Left kidney (tissue), 2 donors: ENCODE data around the gene PDE1A. TPM values are rescaled to one million over a fixed set of nuclear protein-coding genes. Genes with fewer than 3 reads are reported as not detected.

Experiments
- DNase-seq: peaks from one replicate; pipeline ENCODE4 v3.0.0-alpha.2; 2013
- polyA plus RNA-seq: library from polyadenylated mRNA; unstranded; fragments of 120-200 nt; gene quantifications from one replicate; pipeline ENCODE4 v1.2.1, GENCODE V29; 2013; ENCODE audit not compliant: insufficient read length

Gene PDE1A
- polyA plus RNA-seq, 1 donor: 24.0 TPM

DNA sequence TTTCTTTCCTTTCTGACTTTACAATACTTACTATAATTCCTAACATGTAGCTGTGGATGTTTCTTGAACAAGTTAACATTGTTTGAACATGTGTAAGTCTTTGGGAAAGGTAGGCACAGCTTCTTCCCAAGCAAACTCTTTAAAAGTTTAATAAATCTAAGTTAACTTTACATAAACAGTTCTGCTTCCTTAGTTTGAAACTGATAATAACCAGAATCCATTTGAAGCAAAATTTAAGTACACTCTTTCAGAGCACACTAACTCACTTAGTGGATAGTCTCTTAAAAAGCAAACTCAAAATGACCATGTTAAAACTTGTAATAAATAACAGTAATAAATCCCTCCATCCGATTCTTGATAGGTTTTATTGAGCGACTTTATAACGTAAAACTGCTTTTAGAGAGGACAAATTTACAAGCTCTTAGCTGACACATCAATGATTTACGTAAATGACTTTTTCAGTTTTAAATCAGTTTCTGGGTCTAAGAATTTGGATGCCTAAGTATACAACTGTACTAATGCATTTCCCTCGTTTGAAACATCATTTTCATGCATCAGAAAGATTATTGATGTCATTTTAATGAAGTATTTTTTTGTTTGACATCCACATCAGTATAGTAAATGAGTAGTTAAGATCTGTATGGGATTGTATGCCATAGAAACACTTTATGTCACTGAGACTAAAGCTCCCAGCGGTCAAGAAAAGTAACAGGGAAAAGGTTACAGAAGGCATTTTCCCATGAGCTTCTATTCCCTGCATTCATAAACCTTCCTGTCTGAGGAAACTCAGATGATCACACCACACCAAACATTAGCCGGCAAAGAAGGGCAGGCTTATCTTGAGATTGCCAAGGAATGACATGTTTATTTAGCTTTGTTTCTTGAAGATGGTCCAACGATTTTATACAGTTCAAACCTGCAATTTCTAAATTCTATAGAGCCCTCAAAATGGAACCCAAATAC, 67.5 kb downstream of the PDE1A start:
- peak; percentile 36 for DNase-seq

DNA sequence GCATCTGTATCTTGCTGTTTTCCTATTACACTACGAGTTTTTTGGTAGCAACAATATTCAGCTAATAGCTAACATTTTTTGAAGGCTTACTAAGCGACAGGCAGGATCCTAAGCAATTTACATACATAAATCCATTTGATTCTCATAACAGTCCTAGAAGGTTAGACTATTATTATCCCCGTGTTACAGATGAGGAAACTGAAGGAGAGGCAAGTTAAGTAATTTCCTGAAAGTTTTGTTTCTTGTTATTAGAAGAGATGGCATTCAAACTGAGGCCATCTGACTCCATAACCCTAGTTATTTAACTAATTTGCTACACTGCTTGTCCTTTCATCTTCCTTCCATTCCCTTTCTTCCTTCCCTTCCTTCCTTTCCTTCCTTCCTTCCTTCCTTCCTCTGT, 68.2 kb downstream of the PDE1A start:
- DNase-seq: no peak

DNA sequence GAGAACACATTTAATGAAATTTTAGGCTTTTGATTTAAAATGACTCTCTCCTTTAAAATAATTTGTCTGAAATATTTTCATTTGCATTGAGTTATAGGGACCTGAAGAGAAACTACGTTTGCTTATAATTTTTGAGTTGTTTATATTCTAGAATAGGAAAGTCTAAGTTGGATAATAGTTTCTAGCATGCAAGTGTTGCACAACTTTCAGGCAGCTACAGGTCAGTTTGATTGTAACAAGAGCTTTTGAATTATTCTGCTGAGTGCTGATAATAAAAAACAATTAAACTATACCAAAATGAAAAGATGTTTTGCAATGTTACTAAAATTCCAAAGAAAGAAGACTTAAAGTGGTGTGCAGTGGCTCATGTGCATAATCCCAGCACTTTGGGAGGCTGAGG, 71.0 kb downstream of the PDE1A start:
- no peak for DNase-seq

DNA sequence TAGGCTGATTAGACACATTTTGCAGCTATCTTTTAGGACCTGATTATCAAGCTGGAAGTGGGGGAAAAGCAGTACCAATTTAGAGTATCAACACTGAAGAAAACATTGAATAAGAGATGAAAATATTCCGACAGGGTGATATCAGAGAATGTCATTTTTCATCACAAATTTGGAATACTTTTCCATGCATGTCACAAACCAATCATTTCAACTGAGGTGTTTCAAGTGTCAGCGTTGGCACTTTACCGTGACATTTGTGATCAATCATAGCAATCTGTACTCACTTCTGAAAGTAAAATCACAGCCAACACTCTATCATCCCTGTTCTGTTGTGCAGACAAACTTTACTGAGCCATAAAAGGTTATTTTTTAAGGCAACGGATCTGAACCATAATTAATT, 75.4 kb downstream of the PDE1A start:
- DNase-seq: no peak

DNA sequence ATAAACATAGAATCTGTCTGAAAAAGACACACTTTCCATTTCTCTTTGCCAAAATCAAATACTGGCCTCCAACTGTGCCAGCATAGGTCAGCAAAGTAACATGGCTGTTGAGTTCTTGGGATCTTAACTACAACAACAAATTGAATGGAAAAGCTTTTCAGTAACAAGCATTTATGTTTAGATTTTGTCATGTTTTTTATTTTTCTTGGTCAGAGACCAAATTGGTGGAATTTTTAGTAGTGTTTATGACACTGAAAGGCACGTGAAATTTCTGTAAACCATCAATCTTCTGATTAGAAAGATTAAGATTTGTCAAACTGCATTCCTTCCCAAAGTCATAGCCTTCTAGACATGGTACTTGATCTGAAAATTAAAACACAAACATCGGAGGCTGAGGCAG, 77.6 kb downstream of the PDE1A start:
- DNase-seq: no peak

DNA sequence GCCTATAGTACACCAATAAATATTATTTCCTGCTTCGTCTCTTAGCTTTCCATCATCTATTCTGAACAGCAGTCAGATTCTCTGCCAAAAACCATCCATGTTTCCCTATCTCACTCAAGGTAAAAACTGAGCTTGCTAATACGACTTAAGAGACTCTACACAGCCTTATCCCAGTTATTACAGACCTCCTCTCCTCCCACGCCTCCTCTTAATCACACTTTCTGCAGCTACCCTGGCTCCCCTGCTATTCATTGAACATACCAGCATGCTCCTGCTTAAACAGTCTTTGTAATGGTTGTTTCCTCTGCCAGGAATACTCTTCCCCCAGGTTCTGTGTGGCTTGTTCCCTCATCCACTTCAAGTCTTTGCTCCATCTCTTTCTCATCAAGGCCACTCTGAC, 81.5 kb downstream of the PDE1A start:
- no peak for DNase-seq

DNA sequence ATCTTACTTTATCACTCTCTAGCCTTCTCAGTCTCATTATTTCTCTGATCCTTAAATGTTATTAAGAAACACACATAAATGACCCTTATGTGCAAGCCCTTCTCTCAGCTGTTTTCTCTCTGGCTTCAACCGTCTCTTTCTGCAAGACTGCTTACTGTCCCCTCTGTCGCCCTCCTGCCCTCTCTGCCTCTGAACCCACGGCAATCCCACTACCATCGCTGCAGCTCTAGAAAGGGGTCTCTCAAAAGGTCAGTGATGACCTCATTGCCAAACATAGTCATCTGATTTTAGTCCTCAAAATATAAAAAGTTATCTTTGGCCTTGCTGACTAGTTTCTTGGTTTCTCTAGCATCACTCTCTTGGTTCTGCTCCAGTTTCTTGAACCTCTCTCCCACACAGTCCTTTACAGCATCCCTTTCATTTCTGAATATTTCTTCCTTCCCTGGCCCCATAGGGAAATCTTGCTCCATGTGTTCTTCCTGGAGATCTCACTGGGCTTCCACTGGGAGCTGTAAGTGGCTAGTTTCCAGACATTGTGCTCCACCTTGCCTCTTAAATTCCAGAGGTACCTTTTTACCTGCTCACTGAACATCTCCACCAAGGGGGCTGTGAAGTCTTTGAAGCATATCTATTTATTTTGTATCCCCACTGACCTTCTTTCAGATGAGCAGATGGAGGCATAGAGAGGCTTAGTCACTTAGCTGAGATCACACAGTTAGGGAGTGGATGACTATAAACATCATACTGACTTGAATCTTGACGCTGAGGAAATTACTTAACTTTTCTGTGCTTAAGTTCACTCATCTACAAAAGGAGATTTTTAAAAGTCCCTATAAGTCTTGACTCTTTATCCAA, 96.2 kb downstream of the PDE1A start:
- no peak for DNase-seq

DNA sequence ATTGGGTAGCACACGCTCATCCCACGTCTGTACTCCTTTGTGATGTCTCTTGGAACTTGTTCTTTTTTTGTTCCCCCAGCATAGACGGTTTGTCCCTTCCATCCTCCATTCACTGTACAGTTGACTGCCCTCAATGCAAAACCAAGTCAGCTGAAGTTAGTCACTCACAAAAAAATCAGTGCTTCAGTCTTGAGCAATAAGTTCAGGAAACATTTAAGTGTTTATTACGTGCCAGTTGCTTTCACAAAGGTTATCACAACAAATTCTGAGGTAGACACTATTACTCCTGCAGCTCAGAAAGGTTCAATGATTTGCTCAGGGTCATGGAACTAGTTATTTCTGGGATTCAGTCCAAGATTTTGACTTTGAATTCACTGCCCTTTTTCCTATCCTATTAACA, 102.2 kb downstream of the PDE1A start:
- peak; percentile 34 for DNase-seq

DNA sequence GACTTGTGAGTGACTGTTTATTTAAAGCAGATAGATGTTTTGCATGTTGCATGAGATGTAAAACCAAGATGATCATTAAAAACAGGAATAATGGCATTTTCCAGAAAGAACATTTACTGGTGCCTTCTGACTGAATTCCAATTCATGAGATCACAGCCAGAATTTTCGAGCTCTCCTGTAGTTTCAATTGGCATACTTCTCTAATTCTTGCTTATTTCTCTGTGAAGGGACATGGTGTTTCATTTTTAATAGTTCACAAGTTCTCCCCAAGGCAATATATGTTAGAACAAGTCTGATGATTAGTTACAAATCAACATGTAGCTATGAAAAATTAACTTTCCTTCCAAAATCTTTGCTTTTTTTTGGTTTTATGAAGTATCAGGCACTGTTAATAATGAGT, 105.7 kb downstream of the PDE1A start:
- DNase-seq: no peak

GRCh38 chr2:182319556-182320505, 107.0 kb downstream of the PDE1A start:
- DNase-seq: no peak

DNA sequence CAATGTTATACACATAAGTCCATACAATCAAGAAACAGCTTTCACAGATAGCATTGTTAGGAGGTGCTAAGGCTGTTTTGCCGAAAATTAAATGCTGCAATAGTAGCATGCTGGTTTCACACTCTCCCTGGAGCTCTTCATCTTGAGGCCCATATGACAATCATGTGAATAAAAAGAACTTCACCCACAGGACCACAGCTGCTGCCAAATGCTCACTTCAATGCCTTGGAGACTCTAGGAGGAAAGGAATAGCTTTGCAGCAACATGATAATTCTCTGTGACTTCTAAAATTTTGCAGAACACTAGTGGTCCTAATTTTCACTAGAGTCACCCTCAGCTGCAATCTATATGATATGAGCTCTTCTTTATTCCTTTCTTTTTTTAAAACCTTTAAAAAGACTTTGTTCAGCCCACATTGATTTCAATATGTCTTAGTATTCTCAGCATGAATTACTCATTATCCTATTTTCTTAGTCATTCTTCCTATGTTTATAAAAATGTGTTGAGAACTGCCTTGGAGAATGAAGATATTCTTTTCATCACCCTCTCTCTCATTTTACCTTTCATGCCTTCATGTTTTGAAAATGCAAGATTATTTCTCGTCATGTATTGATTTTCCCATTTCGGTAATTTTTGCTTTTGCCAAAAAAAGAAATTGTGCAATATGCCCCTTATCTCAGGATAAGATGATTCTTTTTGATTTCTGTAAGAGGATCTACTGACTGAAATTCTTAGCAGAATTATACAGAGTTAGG, 108.2 kb downstream of the PDE1A start:
- DNase-seq: no peak

- no peak for DNase-seq
Observed at GRCh38 chr2:182316950-182317349, 109.9 kb downstream of the PDE1A start.

GRCh38 chr2:182302972-182303371, 123.9 kb downstream of the PDE1A start:
- no peak for DNase-seq

DNA sequence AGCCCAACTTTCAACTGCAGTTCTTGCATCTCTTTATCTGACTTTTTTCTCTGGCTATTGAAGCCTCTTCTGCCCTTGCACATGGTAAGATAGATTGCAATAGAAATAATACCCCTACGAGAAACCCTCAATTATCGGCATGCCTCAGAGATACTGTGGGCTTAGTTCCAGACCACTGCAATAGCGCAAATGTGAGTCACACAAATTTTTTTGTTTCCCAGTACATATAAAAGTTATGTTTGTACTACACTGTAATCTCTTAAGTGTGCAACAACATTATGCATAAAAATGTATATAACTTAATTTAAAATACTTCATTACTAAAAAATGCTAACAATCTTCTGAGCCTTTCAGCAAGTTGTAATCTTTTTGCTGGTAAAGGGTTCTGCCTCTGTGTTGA, 124.7 kb downstream of the PDE1A start:
- DNase-seq: no peak

DNA sequence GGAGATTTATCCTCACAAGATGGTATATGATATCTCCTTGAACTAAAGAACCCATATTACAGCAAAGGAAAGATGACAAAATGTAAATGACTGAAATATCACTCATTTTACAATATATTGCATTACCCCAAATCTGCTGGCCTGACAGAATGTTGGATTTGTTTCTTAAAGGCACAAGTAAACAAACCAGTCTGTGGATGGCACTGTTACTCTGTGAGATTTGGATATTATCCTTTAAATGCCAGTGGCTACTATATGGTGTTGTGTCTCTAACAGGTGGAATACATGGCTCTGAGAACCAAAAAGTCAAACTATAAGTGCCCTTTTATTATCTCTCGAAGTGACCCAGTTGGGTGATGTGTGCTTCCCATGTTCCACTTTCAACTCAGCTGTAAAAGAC, 125.7 kb downstream of the PDE1A start:
- no peak for DNase-seq

GRCh38 chr2:182300608-182301007, 126.2 kb downstream of the PDE1A start:
- DNase-seq: peak; percentile 70

DNA sequence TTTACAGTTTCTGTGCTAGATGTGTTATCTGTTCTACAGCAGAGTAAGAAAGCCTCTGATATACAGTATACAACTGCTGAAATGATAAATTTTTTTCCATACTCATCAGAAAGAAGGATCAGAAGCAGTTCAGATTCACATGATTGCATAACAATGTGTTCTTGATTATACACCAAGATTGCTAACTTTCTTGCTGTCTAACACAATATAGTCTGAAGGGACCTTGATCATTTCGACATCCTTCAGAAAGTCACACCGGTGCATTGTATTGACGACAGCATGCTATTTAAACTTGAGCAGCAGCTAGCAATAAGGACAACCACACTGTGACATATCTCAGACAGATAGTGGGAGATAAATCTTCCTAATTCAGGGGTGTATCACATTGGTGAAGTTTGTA, 127.2 kb downstream of the PDE1A start:
- DNase-seq: no peak

- DNase-seq: no peak
Observed at GRCh38 chr2:182298456-182298855, 128.4 kb downstream of the PDE1A start.

DNA sequence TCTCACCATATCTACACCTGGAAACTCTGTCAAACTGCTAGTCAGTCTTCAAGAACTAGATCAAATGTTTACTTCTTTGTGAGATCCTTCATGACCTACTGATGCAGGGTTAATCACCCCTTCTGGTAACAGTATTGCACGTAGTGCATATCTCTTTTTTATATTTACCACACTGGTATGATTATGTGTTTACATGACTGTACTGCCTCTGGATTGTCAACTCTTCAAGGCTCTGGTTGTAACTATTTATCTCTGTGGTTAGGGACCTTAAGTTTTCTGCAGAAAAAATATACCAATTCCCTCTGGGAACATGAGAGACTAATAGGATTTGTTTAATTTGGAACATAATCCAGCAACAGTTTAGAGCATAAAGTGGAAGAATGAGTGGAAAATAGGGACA, 135.5 kb downstream of the PDE1A start:
- DNase-seq: no peak

- no peak for DNase-seq
Observed at GRCh38 chr2:182283512-182283911, 143.3 kb downstream of the PDE1A start.

DNA sequence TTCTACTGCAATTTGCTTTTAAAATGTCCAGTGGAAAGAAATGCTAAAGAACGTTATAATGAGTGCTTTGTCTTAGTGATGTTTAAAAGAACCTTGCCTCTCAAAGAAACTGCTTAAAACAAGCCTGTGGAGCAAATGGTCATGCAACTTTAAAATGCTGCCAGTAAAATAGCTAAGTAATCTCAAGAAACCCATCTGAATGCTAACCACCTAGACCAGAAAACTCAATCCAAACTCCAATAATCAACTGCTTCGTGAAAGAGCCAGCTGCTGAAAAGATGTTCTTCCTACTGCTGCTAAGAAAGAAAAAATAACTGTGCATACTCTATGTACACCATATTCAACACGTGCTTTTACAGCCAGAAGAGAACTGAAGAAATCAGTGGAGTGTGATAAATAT, 145.6 kb downstream of the PDE1A start:
- DNase-seq: no peak
